ENCODE data around the gene MCC.

MCC gene

DNA sequence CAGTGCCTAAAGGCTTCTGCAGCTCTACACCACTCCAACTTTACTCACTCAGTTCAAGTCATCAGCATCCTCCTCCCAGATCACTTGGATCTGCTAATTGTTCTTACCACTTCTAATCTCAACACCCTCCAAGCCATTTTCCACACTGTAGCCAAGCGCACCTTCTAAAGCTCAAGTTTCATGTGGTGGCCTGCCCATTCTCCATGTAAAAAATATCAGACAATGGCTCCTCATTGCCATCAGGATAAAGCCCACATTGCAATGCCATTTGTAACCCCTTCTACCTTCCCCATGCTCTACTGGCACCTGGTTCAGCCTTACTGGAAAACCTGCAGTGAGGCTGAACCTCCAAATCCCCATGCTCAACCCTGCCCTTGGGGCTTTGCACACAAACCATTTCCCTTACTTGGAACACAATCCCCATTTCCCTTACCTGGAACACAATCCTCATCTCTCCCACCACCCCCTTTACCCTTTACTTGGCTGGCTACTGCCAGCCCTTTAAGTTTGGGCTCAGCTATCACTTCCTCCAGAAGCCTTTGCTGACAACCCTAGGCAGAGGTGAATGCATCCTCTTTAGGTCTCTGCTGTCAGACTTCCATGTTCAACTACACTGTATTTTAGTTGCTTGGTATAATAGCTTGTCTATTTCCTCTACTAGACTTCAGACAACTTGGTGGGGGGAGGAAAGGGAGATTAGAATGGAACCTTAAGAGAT, 273.5 kb downstream of the MCC start:
- H3K4me3 ChIP-seq (ENCODE audit: low read depth, low read length) = no peak overlapping the region
- TF ChIP-seq CTCF (IDR thresholded peaks at IDR 0.05; ENCODE audit: borderline replicate concordance, insufficient read depth, low read depth, low read length) = no peak

GRCh38 chr5:113213551-113214425, 274.5 kb downstream of the MCC start:
- TF ChIP-seq CTCF (IDR thresholded peaks at IDR 0.05; ENCODE audit: borderline replicate concordance, insufficient read depth, low read depth, low read length) = no peak
- no peak overlapping the region for H3K4me3 ChIP-seq (ENCODE audit: low read depth, low read length)

DNA sequence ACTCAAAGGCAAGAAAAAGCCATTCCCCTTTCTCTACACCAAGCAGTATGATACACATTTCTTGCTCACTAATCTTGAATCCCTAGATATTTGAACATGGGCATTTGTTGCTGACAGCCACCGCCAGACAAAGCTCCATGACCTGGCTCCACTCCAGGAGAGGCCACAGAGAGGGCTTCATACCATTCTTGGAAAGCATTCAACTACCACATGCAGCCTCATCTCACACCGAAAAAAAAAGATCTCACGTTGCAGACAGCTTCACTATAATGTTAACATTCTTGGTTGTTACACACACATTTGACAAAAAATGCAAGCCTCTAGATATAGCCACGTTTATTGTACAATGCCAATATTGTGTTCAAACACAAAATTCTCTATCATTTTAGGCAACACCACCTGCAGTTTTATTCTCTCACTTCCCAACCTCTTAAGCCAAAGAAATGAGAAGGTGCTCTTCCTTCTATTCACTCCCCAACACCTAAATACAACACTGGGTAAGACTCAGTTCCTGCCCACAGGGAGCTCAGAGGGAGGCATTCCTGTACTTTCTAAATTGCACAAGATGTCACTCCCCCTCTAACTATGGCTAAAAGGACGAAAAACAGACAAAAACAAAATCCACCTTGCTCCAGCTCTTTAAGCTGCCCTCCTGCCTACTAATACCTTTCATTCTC, 275.9 kb downstream of the MCC start:
- no peak for TF ChIP-seq CTCF (IDR thresholded peaks at IDR 0.05; ENCODE audit: borderline replicate concordance, insufficient read depth, low read depth, low read length)
- no peak overlapping the region for H3K4me3 ChIP-seq (ENCODE audit: low read depth, low read length)

GRCh38 chr5:113209498-113209897, 278.8 kb downstream of the MCC start:
- no peak for TF ChIP-seq CTCF (IDR thresholded peaks at IDR 0.05; ENCODE audit: borderline replicate concordance, insufficient read depth, low read depth, low read length)
- no peak overlapping the region for H3K4me3 ChIP-seq (ENCODE audit: low read depth, low read length)

DNA sequence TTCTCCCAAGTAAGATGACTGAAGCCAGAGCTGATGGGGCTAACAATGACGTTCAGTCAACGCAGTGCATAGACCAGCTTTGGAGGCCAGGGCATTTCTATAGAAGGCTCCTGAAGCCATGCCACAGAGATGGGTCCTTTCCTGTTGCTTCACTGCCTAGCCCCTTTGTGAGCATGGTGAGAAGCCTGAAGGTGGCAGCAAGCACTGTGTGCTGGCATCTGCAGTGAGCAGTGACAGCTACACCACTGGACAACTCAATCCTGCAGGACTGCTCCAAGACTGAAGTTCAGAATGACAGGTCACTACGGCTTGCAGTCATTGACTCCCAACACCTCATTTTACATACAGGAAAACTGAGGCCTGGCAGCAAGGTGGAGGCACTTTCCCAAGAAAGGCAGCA, 282.4 kb downstream of the MCC start:
- no peak overlapping the region for H3K4me3 ChIP-seq (ENCODE audit: low read depth, low read length)
- TF ChIP-seq CTCF (IDR thresholded peaks at IDR 0.05; ENCODE audit: borderline replicate concordance, insufficient read depth, low read depth, low read length) = no peak

GRCh38 chr5:113205323-113205722, 282.9 kb downstream of the MCC start:
- no peak overlapping the region for H3K4me3 ChIP-seq (ENCODE audit: low read depth, low read length)
- no peak for TF ChIP-seq CTCF (IDR thresholded peaks at IDR 0.05; ENCODE audit: borderline replicate concordance, insufficient read depth, low read depth, low read length)
